ENCODE data around the gene TMC5.

TMC5 gene

GRCh38 chr16:19463468-19464315 is 46.0 kb downstream of the TMC5 start:
- no peak overlapping the region for H3K27ac ChIP-seq
- TF ChIP-seq CTCF (IDR thresholded peaks at IDR 0.05) (no peak), ZFX (IDR thresholded peaks at IDR 0.05; ENCODE audit: borderline replicate concordance) (no peak)

- H3K27ac ChIP-seq: no peak overlapping the region
- no peak for TF ChIP-seq CTCF (IDR thresholded peaks at IDR 0.05)
- no peak for TF ChIP-seq ZFX (IDR thresholded peaks at IDR 0.05; ENCODE audit: borderline replicate concordance)
Measured at GRCh38 chr16:19468300-19468699, 50.6 kb downstream of the TMC5 start.

GRCh38 chr16:19472482-19472881 is 54.8 kb downstream of the TMC5 start:
- TF ChIP-seq CTCF (IDR thresholded peaks at IDR 0.05) (no peak), ZFX (IDR thresholded peaks at IDR 0.05; ENCODE audit: borderline replicate concordance) (no peak)
- no peak overlapping the region for H3K27ac ChIP-seq

GRCh38 chr16:19474617-19475016 is 56.9 kb downstream of the TMC5 start:
- 0 out of 2 replicates have a peak, but pooled peaks have one; percentile 2 for TF ChIP-seq CTCF (IDR thresholded peaks at IDR 0.05)
- no peak for TF ChIP-seq ZFX (IDR thresholded peaks at IDR 0.05; ENCODE audit: borderline replicate concordance)
- no peak overlapping the region for H3K27ac ChIP-seq

- no peak for TF ChIP-seq CTCF (IDR thresholded peaks at IDR 0.05)
- no peak for TF ChIP-seq ZFX (IDR thresholded peaks at IDR 0.05; ENCODE audit: borderline replicate concordance)
- H3K27ac ChIP-seq: peak overlapping the region; percentile 81
Measured at GRCh38 chr16:19478505-19478904, 60.8 kb downstream of the TMC5 start.

- peak overlapping the region; percentile 81 for H3K27ac ChIP-seq
- TF ChIP-seq ZFX (IDR thresholded peaks at IDR 0.05; ENCODE audit: borderline replicate concordance) (no peak), CTCF (IDR thresholded peaks at IDR 0.05) (no peak)
Measured at GRCh38 chr16:19479302-19479721, 61.6 kb downstream of the TMC5 start.

- no peak overlapping the region for H3K27ac ChIP-seq
Measured at GRCh38 chr16:19481296-19481695, 63.6 kb downstream of the TMC5 start.

More at GRCh38 chr16:19481296-19481695, 63.6 kb downstream of the TMC5 start:
- TF ChIP-seq ZFX (IDR thresholded peaks at IDR 0.05; ENCODE audit: borderline replicate concordance) (no peak), CTCF (IDR thresholded peaks at IDR 0.05) (no peak)

Data from 22Rv1 (cell line).